GM12873 (cell line): Measurements from ENCODE around the gene PDZD2.

Experiments used
- CTCF ChIP-seq: IDR thresholded peaks from 2 replicates; pipeline ENCODE4 v1.5.1; 2012; ENCODE audit warnings: low read depth, mild to moderate bottlenecking, moderate library complexity, low read length, control low read depth; ENCODE audit not compliant: insufficient read depth; ENCODE audit errors: missing control alignments

The PDZD2 gene

GRCh38 chr5:32061236-32061635 is 422.3 kb downstream of the PDZD2 start:
- no peak for TF ChIP-seq CTCF

GRCh38 chr5:32066448-32066847 is 427.5 kb downstream of the PDZD2 start:
- no peak for TF ChIP-seq CTCF

GRCh38 chr5:32067774-32068470 is 429.0 kb downstream of the PDZD2 start:
- no peak for TF ChIP-seq CTCF

GRCh38 chr5:32068561-32068960 is 429.6 kb downstream of the PDZD2 start:
- no peak for TF ChIP-seq CTCF

- no peak for TF ChIP-seq CTCF
Measured at GRCh38 chr5:32069396-32069795, 430.5 kb downstream of the PDZD2 start.

- TF ChIP-seq CTCF = no peak
Measured at GRCh38 chr5:32071351-32071944, 432.5 kb downstream of the PDZD2 start.

GRCh38 chr5:32072054-32072453 is 433.1 kb downstream of the PDZD2 start:
- TF ChIP-seq CTCF = no peak
